ENCODE results near the gene CBLN4. TPM values are rescaled to one million over a fixed set of nuclear protein-coding genes. Genes with fewer than 3 reads are reported as not detected.

CBLN4 gene
- total RNA-seq, 2 experiments from 2014 or later = not detected

GRCh38 chr20:56004007-56004406 lies 1.3 kb downstream of the CBLN4 start:
- TF ChIP-seq CTCF (conservative IDR thresholded peaks at IDR 0.05; ENCODE audit: low read length) = no peak
- TF ChIP-seq EZH2phosphoT487 (IDR thresholded peaks at IDR 0.05; ENCODE audit: borderline replicate concordance, low read depth, low read length) = no peak
- ChIA-PET CTCF (ENCODE audit: unreplicated experiment) (no interaction called here), POLR2A (no interaction called here)
- no peaks in the 10 kb centered on the region for H4K20me1 ChIP-seq (ENCODE audit: insufficient read depth, low read length)
- intact Hi-C loops (cut with micrococcal nuclease; ENCODE audit: unreplicated experiment) = no loop called here
- H3K4me1 ChIP-seq (ENCODE audit: insufficient read depth, low read length, poor library complexity, severe bottlenecking) = no peaks in the 10 kb centered on the region
- no TSS peak for BruUV-seq (replicated peaks)
- no peaks in the 10 kb centered on the region for H3K9me2 ChIP-seq (ENCODE audit: insufficient read depth, low read length)
- no peaks in the 10 kb centered on the region for H3K9me3 ChIP-seq (ENCODE audit: low read length)
- no peak overlapping the region for H2AFZ ChIP-seq (ENCODE audit: low read length)
- no peaks in the 10 kb centered on the region for H3K36me3 ChIP-seq (ENCODE audit: insufficient read depth, low read length)
- no peak overlapping the region for H3K4me3 ChIP-seq (ENCODE audit: low read depth, low read length, poor library complexity, severe bottlenecking)
- H3K79me2 ChIP-seq (ENCODE audit: insufficient read depth, low read depth, low read length) = no peaks in the 10 kb centered on the region
- DNase-seq (ENCODE audit: low spot score) = no peak
- no peak overlapping the region for H3K27ac ChIP-seq (ENCODE audit: low read depth, low read length, poor library complexity, severe bottlenecking)
- H3K4me2 ChIP-seq (ENCODE audit: low read length) = no peak overlapping the region

GRCh38 chr20:56002908-56003800 lies 2.2 kb downstream of the CBLN4 start:
- Histone ChIP-seq H3K4me2 (ENCODE audit: low read length) (no peak overlapping the region), H3K9me2 (ENCODE audit: insufficient read depth, low read length) (no peaks in the 10 kb centered on the region), H3K4me3 (ENCODE audit: low read depth, low read length, poor library complexity, severe bottlenecking) (no peak overlapping the region), H3K27ac (ENCODE audit: low read depth, low read length, poor library complexity, severe bottlenecking) (no peak overlapping the region), H3K4me1 (ENCODE audit: insufficient read depth, low read length, poor library complexity, severe bottlenecking) (no peaks in the 10 kb centered on the region), H4K20me1 (ENCODE audit: insufficient read depth, low read length) (no peaks in the 10 kb centered on the region), H3K36me3 (ENCODE audit: insufficient read depth, low read length) (no peaks in the 10 kb centered on the region), H3K9me3 (ENCODE audit: low read length) (no peaks in the 10 kb centered on the region), H2AFZ (ENCODE audit: low read length) (no peak overlapping the region), H3K79me2 (ENCODE audit: insufficient read depth, low read depth, low read length) (no peaks in the 10 kb centered on the region)
- POLR2A ChIA-PET = no interaction called here
- TF ChIP-seq CTCF (conservative IDR thresholded peaks at IDR 0.05; ENCODE audit: low read length) = no peak
- TF ChIP-seq EZH2phosphoT487 (IDR thresholded peaks at IDR 0.05; ENCODE audit: borderline replicate concordance, low read depth, low read length) = no peak
- no TSS peak for BruUV-seq (replicated peaks)
- no peak for DNase-seq (ENCODE audit: low spot score)
- CTCF ChIA-PET (ENCODE audit: unreplicated experiment) = no interaction called here
- intact Hi-C loops (cut with micrococcal nuclease; ENCODE audit: unreplicated experiment) = no loop called here

GRCh38 chr20:56001890-56002289 lies 3.4 kb downstream of the CBLN4 start:
- DNase-seq (ENCODE audit: low spot score) = no peak
- H3K4me3 ChIP-seq (ENCODE audit: low read depth, low read length, poor library complexity, severe bottlenecking) = no peak overlapping the region
- BruUV-seq (replicated peaks) = no TSS peak
- H2AFZ ChIP-seq (ENCODE audit: low read length) = no peak overlapping the region
- no peak overlapping the region for H3K4me2 ChIP-seq (ENCODE audit: low read length)
- ChIA-PET CTCF (ENCODE audit: unreplicated experiment) (no interaction called here), POLR2A (no interaction called here)
- TF ChIP-seq CTCF (conservative IDR thresholded peaks at IDR 0.05; ENCODE audit: low read length) (no peak), EZH2phosphoT487 (IDR thresholded peaks at IDR 0.05; ENCODE audit: borderline replicate concordance, low read depth, low read length) (no peak)
- no peaks in the 10 kb centered on the region for H3K9me3 ChIP-seq (ENCODE audit: low read length)
- no peak overlapping the region for H3K27ac ChIP-seq (ENCODE audit: low read depth, low read length, poor library complexity, severe bottlenecking)
- no peaks in the 10 kb centered on the region for H3K9me2 ChIP-seq (ENCODE audit: insufficient read depth, low read length)
- H3K79me2 ChIP-seq (ENCODE audit: insufficient read depth, low read depth, low read length) = no peaks in the 10 kb centered on the region
- H4K20me1 ChIP-seq (ENCODE audit: insufficient read depth, low read length) = no peaks in the 10 kb centered on the region
- intact Hi-C loops (cut with micrococcal nuclease; ENCODE audit: unreplicated experiment) = no loop called here
- no peaks in the 10 kb centered on the region for H3K36me3 ChIP-seq (ENCODE audit: insufficient read depth, low read length)
- no peaks in the 10 kb centered on the region for H3K4me1 ChIP-seq (ENCODE audit: insufficient read depth, low read length, poor library complexity, severe bottlenecking)

All from OCI-LY7 (cell line).